Fibroblast of pulmonary artery (primary cell): ENCODE measurements around the gene SPRING1.

Experiments
- DNase-seq: peaks from one replicate; pipeline ENCODE4 v3.0.0-alpha.2; 2010; ENCODE audit warnings: low read depth
- H3K4me3 ChIP-seq: replicated peaks from 2 replicates; pipeline ENCODE4 v1.5.1; 2011; ENCODE audit warnings: low read depth, mild to moderate bottlenecking, control low read depth, low read length, moderate library complexity
- TF ChIP-seq, protein P1 (sequence below): IDR thresholded peaks from 2 replicates; pipeline ENCODE4 v1.5.1; 2011; ENCODE audit warnings: mild to moderate bottlenecking, control low read depth, low read length, inconsistent platforms; ENCODE audit errors: missing control alignments

Gene SPRING1

DNA sequence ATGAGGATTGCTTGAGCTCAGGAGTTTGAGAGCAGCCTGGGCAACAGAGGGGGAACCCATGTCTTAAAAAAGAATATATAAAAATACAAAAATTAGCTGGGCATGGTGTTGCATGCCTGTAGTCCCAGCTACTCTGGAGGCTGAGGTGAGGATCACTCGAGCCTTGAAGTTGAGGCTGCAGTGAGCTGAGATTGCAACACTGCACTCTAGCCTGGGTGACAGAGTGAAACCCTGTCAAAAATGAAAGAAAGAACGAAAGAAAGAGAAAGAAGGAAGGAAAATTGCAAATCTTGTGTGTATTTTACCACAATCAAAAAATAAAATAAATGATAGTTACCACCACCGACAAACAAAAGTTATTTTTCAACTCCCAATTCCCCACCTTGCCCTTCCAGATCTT, 45.3 kb downstream of the SPRING1 start:
- H3K4me3 ChIP-seq, result no peak overlapping the region
- no peak for DNase-seq
- TF ChIP-seq, protein P1, sequence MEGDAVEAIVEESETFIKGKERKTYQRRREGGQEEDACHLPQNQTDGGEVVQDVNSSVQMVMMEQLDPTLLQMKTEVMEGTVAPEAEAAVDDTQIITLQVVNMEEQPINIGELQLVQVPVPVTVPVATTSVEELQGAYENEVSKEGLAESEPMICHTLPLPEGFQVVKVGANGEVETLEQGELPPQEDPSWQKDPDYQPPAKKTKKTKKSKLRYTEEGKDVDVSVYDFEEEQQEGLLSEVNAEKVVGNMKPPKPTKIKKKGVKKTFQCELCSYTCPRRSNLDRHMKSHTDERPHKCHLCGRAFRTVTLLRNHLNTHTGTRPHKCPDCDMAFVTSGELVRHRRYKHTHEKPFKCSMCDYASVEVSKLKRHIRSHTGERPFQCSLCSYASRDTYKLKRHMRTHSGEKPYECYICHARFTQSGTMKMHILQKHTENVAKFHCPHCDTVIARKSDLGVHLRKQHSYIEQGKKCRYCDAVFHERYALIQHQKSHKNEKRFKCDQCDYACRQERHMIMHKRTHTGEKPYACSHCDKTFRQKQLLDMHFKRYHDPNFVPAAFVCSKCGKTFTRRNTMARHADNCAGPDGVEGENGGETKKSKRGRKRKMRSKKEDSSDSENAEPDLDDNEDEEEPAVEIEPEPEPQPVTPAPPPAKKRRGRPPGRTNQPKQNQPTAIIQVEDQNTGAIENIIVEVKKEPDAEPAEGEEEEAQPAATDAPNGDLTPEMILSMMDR, result no peak

DNA sequence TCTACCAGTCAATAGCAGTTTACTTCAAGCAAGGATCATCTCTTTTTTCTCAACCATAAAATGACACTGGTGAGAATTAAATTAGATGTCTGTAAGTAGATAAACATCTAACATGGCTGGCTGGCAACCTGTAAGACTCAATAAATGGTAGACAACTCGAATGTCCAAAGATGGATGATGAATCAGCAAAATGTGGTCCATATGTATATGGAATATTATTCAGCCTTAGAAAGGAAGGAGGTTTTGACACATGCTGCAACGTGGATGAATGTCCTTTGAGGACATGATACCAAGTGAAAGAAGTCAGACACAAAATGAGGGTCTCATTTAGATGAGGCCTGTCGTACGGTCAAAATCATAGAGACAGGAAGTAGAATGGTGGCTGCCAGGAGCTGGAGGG, 46.2 kb downstream of the SPRING1 start:
- TF ChIP-seq, protein P1, result no peak
- DNase-seq, result no peak
- H3K4me3 ChIP-seq, result no peak overlapping the region

DNA sequence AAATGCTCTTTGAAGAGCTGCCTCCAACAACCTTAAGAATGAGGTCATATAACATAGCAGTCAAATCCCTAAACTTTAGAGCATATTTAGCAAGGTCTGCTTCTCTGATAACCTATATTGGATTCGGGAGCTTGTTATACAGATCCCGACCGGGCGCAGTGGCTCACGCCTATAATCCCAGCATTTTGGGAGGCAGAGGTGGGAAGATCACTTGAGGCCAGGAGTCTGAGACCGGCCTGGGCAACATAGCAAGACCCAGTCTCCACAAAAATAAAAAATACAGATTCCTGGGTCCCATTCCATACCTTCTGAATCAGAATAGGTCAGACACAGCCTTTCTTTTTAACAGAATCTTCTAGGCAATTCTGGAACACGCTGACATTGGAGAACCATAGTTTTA, 46.7 kb downstream of the SPRING1 start:
- TF ChIP-seq, protein P1, result no peak
- no peak overlapping the region for H3K4me3 ChIP-seq
- no peak for DNase-seq

DNA sequence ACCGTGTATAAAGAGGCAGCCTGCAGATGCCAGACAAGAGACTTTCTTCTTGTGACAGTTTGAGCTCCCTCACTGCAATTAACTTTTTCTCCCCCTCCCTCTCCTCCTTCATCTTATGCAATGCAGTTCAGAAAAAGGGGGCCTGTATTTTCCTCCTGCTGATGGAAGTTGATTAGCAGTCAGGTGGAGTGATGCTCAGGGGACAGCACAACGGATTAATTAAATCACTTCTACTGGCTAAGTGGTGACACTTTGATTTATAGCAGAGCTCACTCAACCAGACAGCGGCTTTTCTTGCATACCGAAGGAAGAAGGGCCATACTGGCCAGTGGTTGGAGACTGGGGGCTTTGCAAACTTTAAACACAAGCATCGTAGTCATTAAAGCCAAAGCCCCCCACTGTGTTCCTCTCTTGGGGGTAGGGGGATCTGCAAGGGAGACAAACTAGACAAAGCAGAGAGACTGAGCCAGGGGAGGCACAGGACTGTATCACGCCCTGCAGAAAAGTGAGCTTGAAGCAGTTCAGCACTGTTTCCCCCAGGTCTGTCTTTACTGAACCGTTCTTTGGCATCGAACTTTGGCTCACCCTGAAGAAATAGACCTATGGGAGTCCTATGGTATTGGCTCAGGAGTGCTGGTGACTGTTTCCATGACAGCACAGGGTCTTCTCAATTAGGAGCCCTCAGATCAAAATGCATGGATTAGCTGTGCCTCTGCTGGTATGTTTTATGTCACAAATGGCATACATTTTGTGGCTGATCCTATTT, 47.7 kb downstream of the SPRING1 start:
- DNase-seq, result no peak
- no peak overlapping the region for H3K4me3 ChIP-seq
- TF ChIP-seq, protein P1, result no peak

DNA sequence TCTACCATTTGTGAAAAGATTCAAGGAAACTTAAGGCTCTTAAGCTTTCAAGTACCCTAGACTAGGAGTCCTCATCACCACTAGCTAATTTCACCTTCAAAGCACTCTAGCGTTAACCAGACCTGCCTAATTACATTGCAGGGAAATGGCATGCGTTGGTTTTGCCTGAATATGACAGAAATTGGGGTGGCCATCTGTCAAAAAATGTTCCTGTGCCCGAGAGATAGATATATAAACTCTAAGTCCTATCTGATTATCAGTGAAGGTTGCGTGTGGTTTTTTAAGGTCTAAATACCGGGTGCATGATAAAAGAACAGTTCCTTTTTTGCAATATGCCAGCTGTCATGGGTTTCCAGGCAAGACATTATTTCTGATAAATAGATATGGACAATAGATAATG, 48.3 kb downstream of the SPRING1 start:
- no peak for DNase-seq
- TF ChIP-seq, protein P1, result no peak
- H3K4me3 ChIP-seq, result no peak overlapping the region
